Measurements from ENCODE around the gene CHD2. TPM values are rescaled to one million over a fixed set of nuclear protein-coding genes. Genes with fewer than 3 reads are reported as not detected.
"Not testable (repeated sequence)": the region's sequence is repeated elsewhere in the genome, so short reads cannot be mapped to it uniquely, and the experiment has no call there.

Gene CHD2
- total RNA-seq, 1 experiment from 2014 or later, result 101 TPM

- TF ChIP-seq ATF2 (CRISPR knock-in tag; IDR thresholded peaks at IDR 0.05; ENCODE audit: borderline replicate concordance, low read depth) (no peak), JAZF1 (CRISPR knock-in tag; IDR thresholded peaks at IDR 0.05) (no peak), FOXP1 (CRISPR knock-in tag; IDR thresholded peaks at IDR 0.05; ENCODE audit: borderline replicate concordance) (no peak), HMGA2 (CRISPR knock-in tag; IDR thresholded peaks at IDR 0.05) (no peak), RELA (CRISPR knock-in tag; IDR thresholded peaks at IDR 0.05; ENCODE audit: borderline replicate concordance) (no peak), USF1 (CRISPR knock-in tag; IDR thresholded peaks at IDR 0.05) (no peak), ZMAT4 (CRISPR knock-in tag; IDR thresholded peaks at IDR 0.05) (no peak), TEAD1 (CRISPR knock-in tag; IDR thresholded peaks at IDR 0.05) (no peak), ZNF263 (CRISPR knock-in tag; IDR thresholded peaks at IDR 0.05; ENCODE audit: low read depth) (no peak), SOX15 (CRISPR knock-in tag; IDR thresholded peaks at IDR 0.05) (no peak), SMAD4 (CRISPR knock-in tag; IDR thresholded peaks at IDR 0.05) (no peak), TEAD4 (CRISPR knock-in tag; IDR thresholded peaks at IDR 0.05) (no peak), AR (CRISPR knock-in tag; IDR thresholded peaks at IDR 0.05) (no peak), NFYB (CRISPR knock-in tag; conservative IDR thresholded peaks at IDR 0.05; ENCODE audit: low read depth) (no peak), ZSCAN18 (CRISPR knock-in tag; IDR thresholded peaks at IDR 0.05) (no peak), ERG (CRISPR knock-in tag; IDR thresholded peaks at IDR 0.05) (no peak), NR2C2 (CRISPR knock-in tag; IDR thresholded peaks at IDR 0.05) (no peak), MAX (CRISPR knock-in tag; IDR thresholded peaks at IDR 0.05) (peak; percentile 42; the same call in 1 of the 2 replicates)
Observed at GRCh38 chr15:92917598-92918407, 17.7 kb downstream of the CHD2 start (continued).

GRCh38 chr15:92918881-92919280, 18.8 kb downstream of the CHD2 start:
- DNase-seq (ENCODE audit: low spot score); H3K36me3 Mint-ChIP-seq; H3K4me3 Mint-ChIP-seq; ATAC-seq; H3K27ac Mint-ChIP-seq; H3K9me3 Mint-ChIP-seq; H3K27me3 Mint-ChIP-seq (ENCODE audit: low read depth): not testable (repeated sequence)
- CTCF ChIA-PET, result interaction anchor here (2.0 kb wide), 1 partner anchor 121 kb away, joined by 21 read pairs; no protein-coding TSS in a partner anchor
- POLR2A ChIA-PET, result interaction anchor here (1.2 kb wide), 2 partner anchors 18 to 109 kb away, joined by 3 to 15 read pairs; partner anchors contain the start of gene CHD2
- H3K4me1 Mint-ChIP-seq, result peaks cover 83% of the 10 kb centered on the region

Data from WTC11 (cell line).